Thoracic aorta (tissue), 2 donors: ENCODE data around the gene WDR20. TPM values are rescaled to one million over a fixed set of nuclear protein-coding genes. Genes with fewer than 3 reads are reported as not detected.

Experiments used
- ATAC-seq: fragments of 150-250 bp; one replicate; pipeline ENCODE4 v1.8.0; 2017; ENCODE audit warnings: low read depth; ENCODE audit not compliant: insufficient number of reproducible peaks, low FRiP score
- DNase-seq: peaks from one replicate; pipeline ENCODE4 v3.0.0-alpha.2; 2020; ENCODE audit warnings: low spot score
- H3K27ac ChIP-seq, 2 donors: fragments of 200-600 bp; sonication (generic); 1 replicate in 1 of 2; 2 replicates in 1 of 2; pipeline ENCODE4 v1.5.1; 2016; ENCODE audit warnings: mild to moderate bottlenecking in 2 of 2, moderate library complexity in 2 of 2
- H3K27me3 ChIP-seq: fragments of 200-600 bp; sonication (generic); replicated peaks from 2 replicates; pipeline ENCODE4 v1.6.0; 2016; ENCODE audit warnings: mild to moderate bottlenecking; ENCODE audit not compliant: insufficient read depth
- H3K36me3 ChIP-seq: fragments of 200-600 bp; sonication (generic); one replicate; pipeline ENCODE4 v1.5.1; 2016
- H3K4me1 ChIP-seq, 2 donors: fragments of 200-600 bp; sonication (generic); 1 replicate in 1 of 2; 2 replicates in 1 of 2; pipeline versions ENCODE4 v1.5.1 to v1.6.0; 2016; ENCODE audit warnings: low read depth in 2 of 2, mild to moderate bottlenecking in 1 of 2; ENCODE audit not compliant: control insufficient read depth in 1 of 2
- H3K4me3 ChIP-seq: fragments of 200-600 bp; sonication (generic); 2 replicates; pipeline ENCODE4 v1.5.1; 2016; ENCODE audit warnings: mild to moderate bottlenecking
- H3K9me3 ChIP-seq: fragments of 200-600 bp; sonication (generic); 2 replicates; pipeline ENCODE4 v1.5.1; 2016
- total RNA-seq, 2 donors: library from RNA; depleted of rRNA; stranded (reverse); fragments of >200 nt; gene quantifications; one replicate each; pipeline versions ENCODE4 v1.1.0 to v1.2.3, GENCODE V29; 2016
- TF ChIP-seq, protein P1 (sequence below): fragments of 200-600 bp; sonication (generic); IDR thresholded peaks from one replicate; pipeline ENCODE4 v1.5.1; 2019; ENCODE audit warnings: antibody characterized with exemption

The WDR20 gene
- total RNA-seq, 2 donors from 2014 or later: 11.0 to 30.0 TPM

DNA sequence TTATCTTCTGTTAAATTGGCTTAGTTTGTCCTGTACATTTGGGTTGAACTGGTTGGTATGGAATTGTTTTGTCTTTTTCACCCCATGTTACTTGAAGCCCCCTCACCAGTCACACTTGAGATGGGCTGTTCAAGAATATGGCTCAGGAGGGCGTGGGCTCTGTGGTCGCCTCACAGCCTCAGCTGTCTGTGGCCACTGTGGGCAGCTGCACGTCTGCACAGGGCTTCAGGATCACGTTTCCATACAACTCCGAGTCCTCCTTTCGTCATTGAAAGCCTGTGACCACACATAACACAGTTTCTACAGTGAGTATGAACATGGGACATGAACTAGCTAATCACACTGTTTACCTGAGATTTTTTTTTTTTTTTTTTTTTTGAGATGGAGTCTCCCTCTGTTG is 84.0 kb downstream of the WDR20 start:
- H3K27ac ChIP-seq: no peak overlapping the region
- no peaks in the 10 kb centered on the region for H3K27me3 ChIP-seq
- TF ChIP-seq, protein P1, sequence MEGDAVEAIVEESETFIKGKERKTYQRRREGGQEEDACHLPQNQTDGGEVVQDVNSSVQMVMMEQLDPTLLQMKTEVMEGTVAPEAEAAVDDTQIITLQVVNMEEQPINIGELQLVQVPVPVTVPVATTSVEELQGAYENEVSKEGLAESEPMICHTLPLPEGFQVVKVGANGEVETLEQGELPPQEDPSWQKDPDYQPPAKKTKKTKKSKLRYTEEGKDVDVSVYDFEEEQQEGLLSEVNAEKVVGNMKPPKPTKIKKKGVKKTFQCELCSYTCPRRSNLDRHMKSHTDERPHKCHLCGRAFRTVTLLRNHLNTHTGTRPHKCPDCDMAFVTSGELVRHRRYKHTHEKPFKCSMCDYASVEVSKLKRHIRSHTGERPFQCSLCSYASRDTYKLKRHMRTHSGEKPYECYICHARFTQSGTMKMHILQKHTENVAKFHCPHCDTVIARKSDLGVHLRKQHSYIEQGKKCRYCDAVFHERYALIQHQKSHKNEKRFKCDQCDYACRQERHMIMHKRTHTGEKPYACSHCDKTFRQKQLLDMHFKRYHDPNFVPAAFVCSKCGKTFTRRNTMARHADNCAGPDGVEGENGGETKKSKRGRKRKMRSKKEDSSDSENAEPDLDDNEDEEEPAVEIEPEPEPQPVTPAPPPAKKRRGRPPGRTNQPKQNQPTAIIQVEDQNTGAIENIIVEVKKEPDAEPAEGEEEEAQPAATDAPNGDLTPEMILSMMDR: no peak
- DNase-seq (no peak), ATAC-seq (no peak)
- H3K4me3 ChIP-seq: no peak overlapping the region
- H3K9me3 ChIP-seq: no peaks in the 10 kb centered on the region
- no peaks in the 10 kb centered on the region for H3K4me1 ChIP-seq
- peaks cover 9% of the 10 kb centered on the region for H3K36me3 ChIP-seq

DNA sequence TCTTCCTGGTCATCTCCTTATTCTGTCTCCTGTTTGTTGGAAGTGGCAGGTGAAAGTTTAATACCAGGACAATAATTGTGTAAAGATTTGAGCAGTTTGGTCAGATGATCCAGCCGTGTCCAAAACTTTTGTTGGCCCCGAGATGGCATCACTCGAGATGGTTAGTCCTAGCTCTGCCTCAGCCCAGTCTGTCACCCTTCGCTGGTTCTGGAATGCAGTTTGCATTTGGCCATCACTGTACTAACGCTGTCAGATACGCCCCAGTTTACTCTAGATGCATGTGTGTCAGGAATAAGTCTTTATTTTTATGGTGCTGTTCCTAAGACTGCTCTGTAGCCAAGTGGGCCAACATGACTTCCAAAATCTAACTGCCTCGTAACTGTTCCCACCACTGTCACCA is 85.7 kb downstream of the WDR20 start:
- ATAC-seq (no peak), DNase-seq (no peak)
- no peak overlapping the region for H3K27ac ChIP-seq
- H3K4me1 ChIP-seq: no peaks in the 10 kb centered on the region
- no peaks in the 10 kb centered on the region for H3K9me3 ChIP-seq
- H3K4me3 ChIP-seq: no peak overlapping the region
- peaks cover 9% of the 10 kb centered on the region for H3K36me3 ChIP-seq
- no peaks in the 10 kb centered on the region for H3K27me3 ChIP-seq
- TF ChIP-seq, protein P1: no peak

DNA sequence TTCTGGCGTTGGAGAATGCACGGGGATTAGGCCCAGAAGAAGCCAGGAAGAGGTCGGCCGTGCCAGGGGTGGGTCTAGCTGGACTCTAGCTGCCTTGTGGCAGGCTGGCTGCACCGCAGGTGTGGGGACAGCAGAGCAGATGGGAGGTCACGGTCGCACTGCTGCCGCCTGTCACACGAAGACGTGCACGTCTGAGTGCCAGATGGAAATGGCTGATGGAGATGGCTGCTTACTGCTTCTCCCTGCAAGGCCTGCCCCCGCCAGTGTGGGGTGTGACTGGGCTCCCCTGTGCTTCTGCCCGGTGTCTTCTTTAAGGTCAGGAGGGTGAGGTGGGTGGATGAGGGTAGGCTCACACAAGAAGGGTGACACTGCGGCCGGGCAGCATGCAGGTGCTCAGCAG is 86.2 kb downstream of the WDR20 start:
- Histone ChIP-seq H3K27ac (no peak overlapping the region), H3K9me3 (no peaks in the 10 kb centered on the region), H3K27me3 (no peaks in the 10 kb centered on the region), H3K4me3 (no peak overlapping the region), H3K36me3 (peaks cover 9% of the 10 kb centered on the region), H3K4me1 (no peaks in the 10 kb centered on the region)
- TF ChIP-seq, protein P1: no peak
- DNase-seq (no peak), ATAC-seq (no peak)

DNA sequence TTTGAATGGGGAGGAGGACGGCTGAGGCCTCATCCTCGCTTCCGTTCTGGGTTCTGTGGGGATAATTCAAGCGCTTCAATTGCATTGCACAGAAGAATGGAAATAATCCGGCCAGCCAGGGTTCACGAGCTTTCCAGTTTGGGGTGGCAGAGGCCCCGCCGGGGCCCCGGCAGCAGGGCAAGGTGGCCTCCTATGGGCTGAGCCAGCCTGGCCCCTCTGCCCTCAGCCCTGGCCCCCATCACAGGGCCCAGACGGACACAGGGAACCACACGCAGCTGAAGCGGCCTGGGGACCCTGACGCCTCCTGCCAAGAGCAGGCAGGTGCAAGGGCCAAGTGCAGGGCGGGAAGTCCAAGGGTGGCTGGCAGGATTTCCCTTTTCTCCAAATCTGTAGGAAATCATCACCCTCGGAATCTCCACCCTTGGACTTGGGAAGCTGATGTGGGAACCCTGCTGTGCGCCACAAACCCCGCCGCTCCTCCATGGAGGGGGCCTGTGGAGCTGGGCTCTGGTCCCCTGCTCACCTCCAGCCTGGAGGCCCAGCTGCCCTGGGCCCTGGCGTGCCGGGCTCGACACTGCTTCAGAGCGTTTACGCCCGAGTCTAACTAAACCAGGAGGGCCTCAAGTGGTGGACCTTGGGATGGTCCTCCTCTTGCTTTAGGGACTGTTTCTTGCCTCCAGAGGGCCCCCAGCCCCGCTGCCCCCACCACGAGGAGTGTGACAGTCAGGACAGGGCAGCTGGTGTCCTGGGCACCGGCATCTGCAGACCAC is 86.8 kb downstream of the WDR20 start:
- ATAC-seq (no peak), DNase-seq (no peak)
- H3K4me3 ChIP-seq: no peak overlapping the region
- no peaks in the 10 kb centered on the region for H3K4me1 ChIP-seq
- TF ChIP-seq, protein P1: no peak
- no peaks in the 10 kb centered on the region for H3K27me3 ChIP-seq
- no peaks in the 10 kb centered on the region for H3K9me3 ChIP-seq
- H3K27ac ChIP-seq: no peak overlapping the region
- peaks cover 9% of the 10 kb centered on the region for H3K36me3 ChIP-seq

DNA sequence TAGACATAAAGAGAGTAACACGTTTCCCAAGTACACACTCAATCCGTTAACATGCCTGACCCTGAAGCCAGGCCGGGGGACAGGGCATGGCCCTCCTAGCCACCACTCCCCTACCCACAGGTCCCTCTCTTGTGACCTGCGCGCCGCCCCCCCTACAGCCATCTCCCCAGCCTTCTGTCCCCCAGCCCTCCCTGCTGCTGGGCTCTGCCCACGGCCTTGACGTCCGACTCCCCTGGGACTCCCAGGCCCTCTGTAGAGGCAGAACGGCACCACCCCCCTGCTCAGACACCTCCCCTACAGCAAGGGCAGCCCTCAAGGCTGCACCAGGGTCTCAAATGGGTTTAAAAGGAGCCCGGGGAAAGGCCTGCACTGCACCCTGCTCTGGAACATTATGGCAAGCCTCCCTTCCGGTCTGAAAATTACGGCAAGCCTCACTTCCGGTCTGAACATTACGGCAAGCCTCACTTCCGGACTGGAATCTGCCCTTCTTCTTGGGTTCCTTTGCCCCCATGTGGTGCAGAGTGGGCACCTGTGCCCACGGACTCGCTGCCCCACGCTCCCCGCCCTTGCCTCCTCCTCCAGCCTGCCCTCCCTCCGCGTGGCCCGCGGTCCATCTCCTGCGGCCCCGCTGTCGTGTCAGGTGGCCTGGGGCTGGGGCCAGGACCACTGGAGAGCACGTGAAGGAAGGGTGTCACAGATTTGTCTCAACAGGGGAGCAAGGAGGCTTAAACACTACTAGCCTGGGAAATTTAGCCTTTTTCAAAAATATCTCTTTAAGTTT is 87.7 kb downstream of the WDR20 start:
- Histone ChIP-seq H3K4me1 (no peaks in the 10 kb centered on the region), H3K4me3 (no peak overlapping the region), H3K27me3 (no peaks in the 10 kb centered on the region), H3K9me3 (no peaks in the 10 kb centered on the region), H3K27ac (no peak overlapping the region), H3K36me3 (peaks cover 8% of the 10 kb centered on the region)
- TF ChIP-seq, protein P1: no peak
- DNase-seq (no peak), ATAC-seq (no peak)
